ENCODE measurements around the gene ECHS1.

- TF ChIP-seq EZH2 (IDR thresholded peaks at IDR 0.05; ENCODE audit: borderline replicate concordance, low read length) (no peak), CTCF (IDR thresholded peaks at IDR 0.05; ENCODE audit: low read length) (no peak)
Measured at GRCh38 chr10:133355266-133355665, 17.9 kb downstream of the ECHS1 start.
